HG03520 (cell line): ENCODE measurements around the gene TAOK1.

Experiments
- ATAC-seq: cut with Tn5 transposase; IDR thresholded peaks from one replicate; pipeline ENCODE4 v1.9.1; 2021; ENCODE audit warnings: mild to moderate bottlenecking, moderate library complexity; ENCODE audit not compliant: unreplicated experiment

The TAOK1 gene

GRCh38 chr17:29376667-29377270, 13.4 kb upstream of the TAOK1 start:
- ATAC-seq = no peak

- ATAC-seq = no peak
Measured at GRCh38 chr17:29378500-29378899, 11.7 kb upstream of the TAOK1 start.

GRCh38 chr17:29379084-29379991, 10.8 kb upstream of the TAOK1 start:
- ATAC-seq = no peak

GRCh38 chr17:29383686-29384085, 6.5 kb upstream of the TAOK1 start:
- no peak for ATAC-seq

- ATAC-seq = no peak
Measured at GRCh38 chr17:29384901-29385300, 5.3 kb upstream of the TAOK1 start.

- ATAC-seq = no peak
Measured at GRCh38 chr17:29386760-29387159, 3.4 kb upstream of the TAOK1 start.

- no peak for ATAC-seq
Measured at GRCh38 chr17:29388937-29389336, 1.2 kb upstream of the TAOK1 start.

- ATAC-seq = no peak
Measured at GRCh38 chr17:29390851-29391631, 878 bp downstream of the TAOK1 start.

- no peak for ATAC-seq
Measured at GRCh38 chr17:29393436-29393835, 3.3 kb downstream of the TAOK1 start.

- no peak for ATAC-seq
Measured at GRCh38 chr17:29394761-29395160, 4.6 kb downstream of the TAOK1 start.

GRCh38 chr17:29396066-29396465, 5.9 kb downstream of the TAOK1 start:
- ATAC-seq = no peak

- ATAC-seq = no peak
Measured at GRCh38 chr17:29399634-29400033, 9.5 kb downstream of the TAOK1 start.

GRCh38 chr17:29400818-29401217, 10.7 kb downstream of the TAOK1 start:
- ATAC-seq = no peak

- ATAC-seq = no peak
Measured at GRCh38 chr17:29401258-29401657, 11.1 kb downstream of the TAOK1 start.

- ATAC-seq = no peak
Measured at GRCh38 chr17:29407856-29408255, 17.7 kb downstream of the TAOK1 start.

- no peak for ATAC-seq
Measured at GRCh38 chr17:29409963-29410362, 19.8 kb downstream of the TAOK1 start.

GRCh38 chr17:29412780-29413565, 22.8 kb downstream of the TAOK1 start:
- no peak for ATAC-seq

GRCh38 chr17:29420128-29420527, 30.0 kb downstream of the TAOK1 start:
- no peak for ATAC-seq

GRCh38 chr17:29430275-29430674, 40.1 kb downstream of the TAOK1 start:
- ATAC-seq = no peak

GRCh38 chr17:29433541-29433940, 43.4 kb downstream of the TAOK1 start:
- ATAC-seq = no peak

GRCh38 chr17:29434550-29434949, 44.4 kb downstream of the TAOK1 start:
- ATAC-seq = no peak
